Sigmoid colon (tissue), 4 donors: Measurements from ENCODE around the gene SPEN.

Experiments used
- CTCF ChIP-seq, 4 experiments: fragments of 450-650 bp in 3 of 4; fragments of 200-600 bp in 1 of 4; IDR thresholded peaks; one replicate each; pipeline ENCODE4 v1.5.1; 2016 to 2019; ENCODE audit warnings: antibody characterized with exemption in 4 of 4, mild to moderate bottlenecking in 3 of 4, moderate library complexity in 2 of 4
- EP300 ChIP-seq, 4 donors: sonication (generic); formaldehyde crosslinking; IDR thresholded peaks; one replicate each; pipeline ENCODE4 v1.6.1; 2017; ENCODE audit warnings: antibody characterized with exemption in 4 of 4
- POLR2A ChIP-seq, 2 donors: fragments of 450-650 bp; IDR thresholded peaks; one replicate each; pipeline ENCODE4 v1.6.1; 2016; ENCODE audit warnings: antibody characterized with exemption in 2 of 2, mild to moderate bottlenecking in 2 of 2, moderate library complexity in 2 of 2
- POLR2AphosphoS5 ChIP-seq, 4 donors: sonication (generic); formaldehyde crosslinking; IDR thresholded peaks; one replicate each; pipeline ENCODE4 v1.6.1; 2017; ENCODE audit warnings: antibody characterized with exemption in 4 of 4

GRCh38 chr1:15948595-15949452, 101.3 kb downstream of the SPEN start:
- TF ChIP-seq CTCF (IDR thresholded peaks at IDR 0.05) (peak in 2 of 4 experiments; percentile 5 to 10), POLR2A (IDR thresholded peaks at IDR 0.05) (no peak), POLR2AphosphoS5 (IDR thresholded peaks at IDR 0.05) (peak in 2 of 4 donors; percentile 3 to 14), EP300 (IDR thresholded peaks at IDR 0.05) (no peak)
